HepG2 (cell line): Measurements from ENCODE around the gene ANKZF1. TPM values are rescaled to one million over a fixed set of nuclear protein-coding genes. Genes with fewer than 3 reads are reported as not detected.

Experiments
- DNMT1 ChIP-seq: sonication (generic); formaldehyde crosslinking; IDR thresholded peaks from 2 replicates; pipeline ENCODE4 v1.5.1; 2020; ENCODE audit warnings: mild to moderate bottlenecking, missing genetic modification reagents
- EHMT2 ChIP-seq: fragments of 200-600 bp; sonication (generic); IDR thresholded peaks from 2 replicates; pipeline ENCODE4 v1.7.0; 2017; ENCODE audit warnings: antibody characterized with exemption, low read depth, low read length, borderline replicate concordance
- NFE2 ChIP-seq: sonication (generic); formaldehyde crosslinking; IDR thresholded peaks from 2 replicates; pipeline ENCODE4 v1.4.0; 2020; ENCODE audit warnings: missing genetic modification reagents
- SIX1 ChIP-seq: sonication (generic); formaldehyde crosslinking; IDR thresholded peaks from 2 replicates; pipeline ENCODE4 v1.4.0; 2020; ENCODE audit warnings: missing genetic modification reagents, borderline replicate concordance
- SNAPC4 ChIP-seq: sonication (generic); formaldehyde crosslinking; IDR thresholded peaks from 2 replicates; pipeline ENCODE4 v1.4.0; 2020; ENCODE audit warnings: mild to moderate bottlenecking, missing genetic modification reagents
- ZBTB3 ChIP-seq: sonication (generic); formaldehyde crosslinking; IDR thresholded peaks from 2 replicates; pipeline ENCODE4 v1.4.0; 2020; ENCODE audit warnings: low read depth, mild to moderate bottlenecking, moderate library complexity, missing genetic modification reagents, borderline replicate concordance
- ZFP36L1 ChIP-seq: sonication (generic); formaldehyde crosslinking; IDR thresholded peaks from 2 replicates; pipeline ENCODE4 v1.8.0; 2022; ENCODE audit warnings: mild to moderate bottlenecking, missing genetic modification reagents, moderate library complexity
- ZFP36L2 ChIP-seq: sonication (generic); formaldehyde crosslinking; IDR thresholded peaks from 2 replicates; pipeline ENCODE4 v1.4.0; 2020; ENCODE audit warnings: missing genetic modification reagents
- ZNF275 ChIP-seq: sonication (generic); formaldehyde crosslinking; IDR thresholded peaks from 2 replicates; pipeline ENCODE4 v1.8.0; 2022; ENCODE audit warnings: missing genetic modification reagents, mild to moderate bottlenecking, inconsistent platforms, borderline replicate concordance
- ZNF280B ChIP-seq: sonication (generic); formaldehyde crosslinking; IDR thresholded peaks from 2 replicates; pipeline ENCODE4 v1.5.0; 2020; ENCODE audit warnings: missing genetic modification reagents, mild to moderate bottlenecking, borderline replicate concordance
- ZNF430 ChIP-seq: sonication (generic); formaldehyde crosslinking; IDR thresholded peaks from 2 replicates; pipeline ENCODE4 v1.9.0; 2021; ENCODE audit warnings: mild to moderate bottlenecking, missing genetic modification reagents
- ZNF83 ChIP-seq: sonication (generic); formaldehyde crosslinking; IDR thresholded peaks from 2 replicates; pipeline ENCODE4 v1.4.0; 2020; ENCODE audit warnings: missing genetic modification reagents, mild to moderate bottlenecking, borderline replicate concordance
- ZSCAN30 ChIP-seq: sonication (generic); formaldehyde crosslinking; IDR thresholded peaks from 2 replicates; pipeline ENCODE4 v1.5.0; 2020; ENCODE audit warnings: mild to moderate bottlenecking, missing genetic modification reagents
- ZSCAN9 ChIP-seq: IDR thresholded peaks from 2 replicates; pipeline ENCODE4 v1.6.1; 2016; ENCODE audit warnings: borderline replicate concordance
- polyA plus RNA-seq, 8 experiments: library from polyadenylated mRNA; depleted of rRNA in 3 of 8; stranded (reverse) in 7 of 8; unstranded in 1 of 8; fragments of >200 nt; fragmentation: Illumina TruSeq in 4 of 8; extraction: Trizol in 4 of 8; gene quantifications; 2 replicates each; pipeline versions ENCODE4 v1.2.1 to v1.2.3, GENCODE V29; 2011 to 2016; ENCODE audit warnings: low read depth in 4 of 8, missing spikeins in 1 of 8, mixed read lengths in 1 of 8; ENCODE audit not compliant: insufficient read depth in 1 of 8
- total RNA-seq, 5 experiments: library from RNA; depleted of rRNA; stranded (reverse); fragments of >200 nt; fragmentation: Illumina TruSeq; extraction: Trizol; gene quantifications; 2 replicates each; pipeline ENCODE4 v1.2.3, GENCODE V29; 2016; ENCODE audit warnings: low read depth in 1 of 5
- TF ChIP-seq, protein P1 (sequence below): sonication (generic); formaldehyde crosslinking; IDR thresholded peaks from 2 replicates; pipeline ENCODE4 v1.5.0; 2020; ENCODE audit warnings: mild to moderate bottlenecking, missing genetic modification reagents
- TF ChIP-seq, protein P2 (sequence below): sonication (generic); formaldehyde crosslinking; IDR thresholded peaks from 2 replicates; pipeline ENCODE4 v1.4.0; 2020; ENCODE audit warnings: missing genetic modification reagents

The ANKZF1 gene
- total and polyA plus RNA-seq, 2 of the 13 experiments (the other 11 are each of a cell fraction or from before 2014, with no cell fraction given), result 25.3 to 128 TPM

DNA sequence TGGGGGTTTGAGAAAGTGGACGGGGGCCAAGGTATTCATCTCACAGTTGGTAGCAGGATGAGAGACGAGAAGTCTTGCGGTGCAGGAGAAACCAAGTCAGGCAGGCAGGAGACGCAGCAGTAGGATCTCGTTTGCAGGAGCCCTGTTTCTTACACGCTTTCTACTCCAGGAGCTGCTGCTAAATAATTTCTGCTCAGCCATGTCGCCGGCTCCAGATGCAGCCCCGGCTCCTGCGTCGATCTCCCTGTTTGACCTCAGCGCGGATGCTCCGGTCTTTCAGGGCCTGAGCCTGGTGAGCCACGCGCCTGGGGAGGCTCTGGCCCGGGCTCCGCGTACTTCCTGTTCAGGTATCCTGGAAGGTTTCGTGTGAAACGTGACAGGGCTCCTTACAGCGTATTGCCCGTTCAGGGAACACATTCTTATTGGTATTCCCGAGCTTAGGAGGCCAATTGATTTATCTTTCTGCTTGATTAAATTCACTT is 494 bp downstream of the ANKZF1 start (continued):
- TF ChIP-seq, protein P1, sequence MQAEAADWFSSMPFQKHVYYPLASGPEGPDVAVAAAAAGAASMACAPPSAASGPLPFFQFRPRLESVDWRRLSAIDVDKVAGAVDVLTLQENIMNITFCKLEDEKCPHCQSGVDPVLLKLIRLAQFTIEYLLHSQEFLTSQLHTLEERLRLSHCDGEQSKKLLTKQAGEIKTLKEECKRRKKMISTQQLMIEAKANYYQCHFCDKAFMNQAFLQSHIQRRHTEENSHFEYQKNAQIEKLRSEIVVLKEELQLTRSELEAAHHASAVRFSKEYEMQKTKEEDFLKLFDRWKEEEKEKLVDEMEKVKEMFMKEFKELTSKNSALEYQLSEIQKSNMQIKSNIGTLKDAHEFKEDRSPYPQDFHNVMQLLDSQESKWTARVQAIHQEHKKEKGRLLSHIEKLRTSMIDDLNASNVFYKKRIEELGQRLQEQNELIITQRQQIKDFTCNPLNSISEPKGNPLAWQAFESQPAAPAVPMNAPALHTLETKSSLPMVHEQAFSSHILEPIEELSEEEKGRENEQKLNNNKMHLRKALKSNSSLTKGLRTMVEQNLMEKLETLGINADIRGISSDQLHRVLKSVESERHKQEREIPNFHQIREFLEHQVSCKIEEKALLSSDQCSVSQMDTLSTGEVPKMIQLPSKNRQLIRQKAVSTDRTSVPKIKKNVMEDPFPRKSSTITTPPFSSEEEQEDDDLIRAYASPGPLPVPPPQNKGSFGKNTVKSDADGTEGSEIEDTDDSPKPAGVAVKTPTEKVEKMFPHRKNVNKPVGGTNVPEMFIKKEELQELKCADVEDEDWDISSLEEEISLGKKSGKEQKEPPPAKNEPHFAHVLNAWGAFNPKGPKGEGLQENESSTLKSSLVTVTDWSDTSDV (CRISPR knock-in tag), result no peak
- TF ChIP-seq ZNF280B (CRISPR knock-in tag), result 0 out of 2 replicates have a peak, but pooled peaks have one; percentile 3
- TF ChIP-seq ZNF430 (CRISPR knock-in tag), result 0 out of 2 replicates have a peak, but pooled peaks have one; percentile 19
- TF ChIP-seq, protein P2, sequence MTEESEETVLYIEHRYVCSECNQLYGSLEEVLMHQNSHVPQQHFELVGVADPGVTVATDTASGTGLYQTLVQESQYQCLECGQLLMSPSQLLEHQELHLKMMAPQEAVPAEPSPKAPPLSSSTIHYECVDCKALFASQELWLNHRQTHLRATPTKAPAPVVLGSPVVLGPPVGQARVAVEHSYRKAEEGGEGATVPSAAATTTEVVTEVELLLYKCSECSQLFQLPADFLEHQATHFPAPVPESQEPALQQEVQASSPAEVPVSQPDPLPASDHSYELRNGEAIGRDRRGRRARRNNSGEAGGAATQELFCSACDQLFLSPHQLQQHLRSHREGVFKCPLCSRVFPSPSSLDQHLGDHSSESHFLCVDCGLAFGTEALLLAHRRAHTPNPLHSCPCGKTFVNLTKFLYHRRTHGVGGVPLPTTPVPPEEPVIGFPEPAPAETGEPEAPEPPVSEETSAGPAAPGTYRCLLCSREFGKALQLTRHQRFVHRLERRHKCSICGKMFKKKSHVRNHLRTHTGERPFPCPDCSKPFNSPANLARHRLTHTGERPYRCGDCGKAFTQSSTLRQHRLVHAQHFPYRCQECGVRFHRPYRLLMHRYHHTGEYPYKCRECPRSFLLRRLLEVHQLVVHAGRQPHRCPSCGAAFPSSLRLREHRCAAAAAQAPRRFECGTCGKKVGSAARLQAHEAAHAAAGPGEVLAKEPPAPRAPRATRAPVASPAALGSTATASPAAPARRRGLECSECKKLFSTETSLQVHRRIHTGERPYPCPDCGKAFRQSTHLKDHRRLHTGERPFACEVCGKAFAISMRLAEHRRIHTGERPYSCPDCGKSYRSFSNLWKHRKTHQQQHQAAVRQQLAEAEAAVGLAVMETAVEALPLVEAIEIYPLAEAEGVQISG (CRISPR knock-in tag), result no peak; the same call in none of the 2 replicates
- no peak; the same call in 1 of the 2 replicates for TF ChIP-seq ZFP36L1
- TF ChIP-seq ZBTB3 (CRISPR knock-in tag), result no peak
- no peak for TF ChIP-seq ZNF275 (CRISPR knock-in tag)
- no peak for TF ChIP-seq ZSCAN30 (CRISPR knock-in tag)
- TF ChIP-seq DNMT1 (CRISPR knock-in tag), result no peak
- no peak for TF ChIP-seq SIX1 (CRISPR knock-in tag)
- TF ChIP-seq ZSCAN9, result no peak
- TF ChIP-seq ZNF83 (CRISPR knock-in tag), result peak; percentile 69; the same call in 1 of the 2 replicates
- TF ChIP-seq ZFP36L2 (CRISPR knock-in tag), result no peak
- TF ChIP-seq NFE2 (CRISPR knock-in tag), result no peak
- no peak for TF ChIP-seq SNAPC4 (CRISPR knock-in tag)
- no peak for TF ChIP-seq EHMT2
